GM19099 (cell line): ENCODE measurements around the gene ZBBX.

ENCODE experiments used
- POLR2A ChIP-seq: IDR thresholded peaks from 3 replicates; pipeline ENCODE4 v1.6.1; 2011; ENCODE audit warnings: low read depth; ENCODE audit not compliant: insufficient read length; ENCODE audit errors: extremely low read depth

The ZBBX gene

GRCh38 chr3:167246252-167246651, 133.8 kb downstream of the ZBBX start:
- TF ChIP-seq POLR2A = no peak

- TF ChIP-seq POLR2A = no peak
These were observed 138.8 kb downstream of the ZBBX start for GRCh38 chr3:167241048-167241845.

GRCh38 chr3:167228135-167228534, 152.0 kb downstream of the ZBBX start:
- no peak for TF ChIP-seq POLR2A

- TF ChIP-seq POLR2A = no peak
These were observed 154.3 kb downstream of the ZBBX start for GRCh38 chr3:167225821-167226220.

- TF ChIP-seq POLR2A = no peak
These were observed 171.1 kb downstream of the ZBBX start for GRCh38 chr3:167209011-167209410.

GRCh38 chr3:167203062-167203461, 177.0 kb downstream of the ZBBX start:
- no peak for TF ChIP-seq POLR2A

GRCh38 chr3:167198949-167199600, 181.0 kb downstream of the ZBBX start:
- TF ChIP-seq POLR2A = no peak
